ENCODE data around the gene ANKRD13C.

Gene ANKRD13C

GRCh38 chr1:70331962-70332361 is 22.6 kb downstream of the ANKRD13C start:
- TF ChIP-seq GABPA (IDR thresholded peaks at IDR 0.05; ENCODE audit: low read depth) (no peak), CTCF (IDR thresholded peaks at IDR 0.05; ENCODE audit: insufficient read depth, low read length) (no peak), SPI1 (IDR thresholded peaks at IDR 0.05; ENCODE audit: borderline replicate concordance, low read depth) (no peak)
- DNase-seq (ENCODE audit: low read depth in 1 of 2, low spot score in 1 of 2) = no peak
- no peak overlapping the region for H3K27ac ChIP-seq (replicated peaks)

DNA sequence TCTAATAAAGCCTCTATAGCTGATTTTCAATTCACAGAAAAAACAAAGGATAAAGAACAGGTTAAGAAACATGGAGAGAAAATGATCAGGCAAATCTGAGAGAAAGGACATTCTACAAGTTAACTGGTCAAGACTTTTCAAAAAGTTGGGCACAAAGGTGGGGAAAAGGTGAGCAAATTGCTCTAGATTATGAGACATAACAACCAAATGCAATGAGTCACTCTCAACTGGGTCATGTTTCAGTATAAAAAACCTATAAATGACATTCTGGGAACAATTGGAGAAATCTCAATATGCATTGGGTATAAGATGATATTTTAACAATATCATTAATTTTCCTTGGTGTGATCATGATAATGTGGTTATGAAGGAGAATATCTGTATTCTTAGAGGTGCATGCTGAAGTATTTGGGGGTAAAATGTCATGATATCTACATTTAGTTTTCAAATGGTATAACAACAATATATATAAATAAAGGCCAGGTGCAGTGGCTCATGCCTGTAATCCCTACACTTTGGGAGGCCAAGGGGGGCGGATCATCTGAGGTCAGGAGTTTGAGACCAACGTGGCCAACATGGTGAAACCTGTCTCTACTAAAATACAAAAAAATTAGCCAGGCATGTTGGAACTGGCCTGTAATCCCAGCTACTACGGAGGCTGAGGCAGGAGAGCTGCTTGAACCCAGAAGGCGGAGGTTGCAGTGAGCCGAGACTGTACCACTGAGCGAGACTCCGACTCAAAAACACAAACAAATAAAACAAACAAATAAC is 27.0 kb downstream of the ANKRD13C start:
- no peak overlapping the region for H3K4me3 ChIP-seq (replicated peaks; ENCODE audit: insufficient read depth, low read length)
- no peaks in the 10 kb centered on the region for H3K27me3 ChIP-seq (ENCODE audit: insufficient read depth, poor library complexity, severe bottlenecking)
- DNase-seq (ENCODE audit: low read depth in 1 of 2, low spot score in 1 of 2) = no peak
- TF ChIP-seq, protein P1, sequence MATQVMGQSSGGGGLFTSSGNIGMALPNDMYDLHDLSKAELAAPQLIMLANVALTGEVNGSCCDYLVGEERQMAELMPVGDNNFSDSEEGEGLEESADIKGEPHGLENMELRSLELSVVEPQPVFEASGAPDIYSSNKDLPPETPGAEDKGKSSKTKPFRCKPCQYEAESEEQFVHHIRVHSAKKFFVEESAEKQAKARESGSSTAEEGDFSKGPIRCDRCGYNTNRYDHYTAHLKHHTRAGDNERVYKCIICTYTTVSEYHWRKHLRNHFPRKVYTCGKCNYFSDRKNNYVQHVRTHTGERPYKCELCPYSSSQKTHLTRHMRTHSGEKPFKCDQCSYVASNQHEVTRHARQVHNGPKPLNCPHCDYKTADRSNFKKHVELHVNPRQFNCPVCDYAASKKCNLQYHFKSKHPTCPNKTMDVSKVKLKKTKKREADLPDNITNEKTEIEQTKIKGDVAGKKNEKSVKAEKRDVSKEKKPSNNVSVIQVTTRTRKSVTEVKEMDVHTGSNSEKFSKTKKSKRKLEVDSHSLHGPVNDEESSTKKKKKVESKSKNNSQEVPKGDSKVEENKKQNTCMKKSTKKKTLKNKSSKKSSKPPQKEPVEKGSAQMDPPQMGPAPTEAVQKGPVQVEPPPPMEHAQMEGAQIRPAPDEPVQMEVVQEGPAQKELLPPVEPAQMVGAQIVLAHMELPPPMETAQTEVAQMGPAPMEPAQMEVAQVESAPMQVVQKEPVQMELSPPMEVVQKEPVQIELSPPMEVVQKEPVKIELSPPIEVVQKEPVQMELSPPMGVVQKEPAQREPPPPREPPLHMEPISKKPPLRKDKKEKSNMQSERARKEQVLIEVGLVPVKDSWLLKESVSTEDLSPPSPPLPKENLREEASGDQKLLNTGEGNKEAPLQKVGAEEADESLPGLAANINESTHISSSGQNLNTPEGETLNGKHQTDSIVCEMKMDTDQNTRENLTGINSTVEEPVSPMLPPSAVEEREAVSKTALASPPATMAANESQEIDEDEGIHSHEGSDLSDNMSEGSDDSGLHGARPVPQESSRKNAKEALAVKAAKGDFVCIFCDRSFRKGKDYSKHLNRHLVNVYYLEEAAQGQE (IDR thresholded peaks at IDR 0.05; ENCODE audit: insufficient replicate concordance, low read depth) = no peak
- TF ChIP-seq GABPA (IDR thresholded peaks at IDR 0.05; ENCODE audit: low read depth) (no peak), CTCF (IDR thresholded peaks at IDR 0.05; ENCODE audit: insufficient read depth, low read length) (no peak), POLR2AphosphoS5 (IDR thresholded peaks at IDR 0.05; ENCODE audit: low read depth) (no peak), SPI1 (IDR thresholded peaks at IDR 0.05; ENCODE audit: borderline replicate concordance, low read depth) (no peak)
- no peak overlapping the region for H3K27ac ChIP-seq (replicated peaks)

More at GRCh38 chr1:70331962-70332361, 22.6 kb downstream of the ANKRD13C start:
- Histone ChIP-seq H3K27me3 (ENCODE audit: insufficient read depth, poor library complexity, severe bottlenecking) (no peaks in the 10 kb centered on the region), H3K4me3 (replicated peaks; ENCODE audit: insufficient read depth, low read length) (no peak overlapping the region)

GRCh38 chr1:70324683-70325082 is 29.8 kb downstream of the ANKRD13C start:
- no peak overlapping the region for H3K27ac ChIP-seq (replicated peaks)
- DNase-seq (ENCODE audit: low read depth in 1 of 2, low spot score in 1 of 2) = no peak
- TF ChIP-seq CTCF (IDR thresholded peaks at IDR 0.05; ENCODE audit: insufficient read depth, low read length) (no peak), GABPA (IDR thresholded peaks at IDR 0.05; ENCODE audit: low read depth) (no peak), SPI1 (IDR thresholded peaks at IDR 0.05; ENCODE audit: borderline replicate concordance, low read depth) (no peak), POLR2AphosphoS5 (IDR thresholded peaks at IDR 0.05; ENCODE audit: low read depth) (no peak)
- TF ChIP-seq, protein P1 (IDR thresholded peaks at IDR 0.05; ENCODE audit: insufficient replicate concordance, low read depth) = no peak

More at GRCh38 chr1:70324683-70325082, 29.8 kb downstream of the ANKRD13C start:
- H3K27me3 ChIP-seq (ENCODE audit: insufficient read depth, poor library complexity, severe bottlenecking) = no peaks in the 10 kb centered on the region
- H3K4me3 ChIP-seq (replicated peaks; ENCODE audit: insufficient read depth, low read length) = no peak overlapping the region
